Astrocyte of the cerebellum (primary cell): ENCODE results near the gene CBLN1.
"Not testable (repeated sequence)": the region's sequence is repeated elsewhere in the genome, so short reads cannot be mapped to it uniquely, and the experiment has no call there.

Experiments
- DNase-seq: peaks from one replicate; pipeline ENCODE4 v3.0.0-alpha.2; 2011; ENCODE audit warnings: low read depth
- H3K4me3 ChIP-seq: 2 replicates; pipeline ENCODE4 v1.5.1; 2011; ENCODE audit warnings: mild to moderate bottlenecking, low read depth, low read length, moderate library complexity
- in situ Hi-C: cut with HindIII; loops from 2 replicates; pipeline ENCODE4 v1.10.0; 2017; ENCODE audit warnings: low sequenced_read_pairs
- TF ChIP-seq, protein P1 (sequence below): IDR thresholded peaks from 2 replicates; pipeline ENCODE4 v1.5.1; 2012; ENCODE audit warnings: low read length, low read depth, moderate library complexity, mild to moderate bottlenecking; ENCODE audit errors: missing control alignments

Gene CBLN1

DNA sequence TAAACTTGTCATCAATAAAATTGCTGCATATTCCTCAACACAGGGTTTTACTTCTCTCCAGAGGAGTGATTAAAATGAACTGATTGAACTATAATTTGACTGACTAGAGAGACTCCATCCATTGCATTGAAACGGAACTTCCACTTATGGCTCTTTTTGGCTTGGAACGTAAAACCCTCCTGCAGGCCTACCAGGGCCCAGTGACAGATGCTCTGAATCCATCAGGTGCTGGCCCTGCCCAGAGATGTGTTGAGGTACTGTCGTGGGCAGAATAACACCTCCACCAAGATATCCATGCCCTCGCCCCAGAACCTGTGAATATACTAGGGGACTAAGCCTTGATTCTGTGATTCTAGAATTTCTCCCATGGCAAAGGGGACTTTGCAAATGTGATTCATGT, 45.4 kb downstream of the CBLN1 start:
- no peak for DNase-seq
- in situ Hi-C loops: no loop called here
- H3K4me3 ChIP-seq: no peak overlapping the region
- TF ChIP-seq, protein P1, sequence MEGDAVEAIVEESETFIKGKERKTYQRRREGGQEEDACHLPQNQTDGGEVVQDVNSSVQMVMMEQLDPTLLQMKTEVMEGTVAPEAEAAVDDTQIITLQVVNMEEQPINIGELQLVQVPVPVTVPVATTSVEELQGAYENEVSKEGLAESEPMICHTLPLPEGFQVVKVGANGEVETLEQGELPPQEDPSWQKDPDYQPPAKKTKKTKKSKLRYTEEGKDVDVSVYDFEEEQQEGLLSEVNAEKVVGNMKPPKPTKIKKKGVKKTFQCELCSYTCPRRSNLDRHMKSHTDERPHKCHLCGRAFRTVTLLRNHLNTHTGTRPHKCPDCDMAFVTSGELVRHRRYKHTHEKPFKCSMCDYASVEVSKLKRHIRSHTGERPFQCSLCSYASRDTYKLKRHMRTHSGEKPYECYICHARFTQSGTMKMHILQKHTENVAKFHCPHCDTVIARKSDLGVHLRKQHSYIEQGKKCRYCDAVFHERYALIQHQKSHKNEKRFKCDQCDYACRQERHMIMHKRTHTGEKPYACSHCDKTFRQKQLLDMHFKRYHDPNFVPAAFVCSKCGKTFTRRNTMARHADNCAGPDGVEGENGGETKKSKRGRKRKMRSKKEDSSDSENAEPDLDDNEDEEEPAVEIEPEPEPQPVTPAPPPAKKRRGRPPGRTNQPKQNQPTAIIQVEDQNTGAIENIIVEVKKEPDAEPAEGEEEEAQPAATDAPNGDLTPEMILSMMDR: no peak

DNA sequence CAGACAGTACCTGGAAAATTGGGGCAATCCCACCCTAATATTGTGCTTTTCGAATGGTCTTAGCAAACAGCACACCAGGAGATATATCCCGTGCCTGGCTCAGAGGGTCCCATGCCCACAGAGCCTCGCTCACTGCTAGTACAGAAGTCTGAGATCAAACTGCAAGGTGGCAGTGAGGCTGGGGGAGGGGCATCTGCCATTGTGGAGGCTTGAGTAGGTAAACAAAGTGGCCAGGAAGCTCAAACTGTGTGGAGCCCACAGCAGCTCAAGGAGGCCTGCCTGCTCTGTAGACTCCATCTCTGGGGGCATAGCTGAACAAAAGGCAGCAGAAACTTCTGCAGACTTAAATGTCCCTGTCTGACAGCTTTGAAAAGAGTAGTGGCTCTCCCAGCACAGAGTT, 53.3 kb downstream of the CBLN1 start:
- DNase-seq, in situ Hi-C loops, H3K4me3 ChIP-seq: not testable (repeated sequence)
